ENCODE results near the gene AQP2. TPM values are rescaled to one million over a fixed set of nuclear protein-coding genes. Genes with fewer than 3 reads are reported as not detected.

The AQP2 gene
- total RNA-seq, 4 donors from 2014 or later, result not detected

DNA sequence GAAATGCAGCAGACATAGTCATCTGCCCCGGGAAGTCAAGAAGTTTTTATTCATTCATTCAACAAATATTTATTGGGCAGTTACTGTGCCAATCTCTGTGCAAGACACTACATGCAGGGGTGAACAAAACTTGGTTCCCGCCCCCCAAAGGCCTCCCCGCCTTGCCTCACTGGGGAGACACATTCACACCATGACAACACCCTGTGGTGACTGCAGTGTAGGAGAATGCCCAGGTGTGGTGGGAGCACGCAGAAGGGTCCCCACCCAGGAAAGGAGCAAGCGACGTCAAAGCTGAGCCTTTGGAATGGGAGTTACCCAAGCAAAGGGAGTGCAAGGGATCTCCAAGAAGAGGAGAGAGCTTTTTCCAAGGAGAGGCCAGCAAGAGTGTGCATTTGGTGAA, 20.6 kb downstream of the AQP2 start:
- Histone ChIP-seq H3K27me3 (no peaks in the 10 kb centered on the region), H3K4me3 (no peak overlapping the region), H3K27ac (no peak overlapping the region), H3K9me3 (no peaks in the 10 kb centered on the region), H3K4me1 (peaks cover 0 to 8% of the 10 kb centered on the region in 2 donors), H3K36me3 (no peaks in the 10 kb centered on the region)
- intact Hi-C loops (cut with DNase I; ENCODE audit: low total_unique reads), result no loop called here
- TF ChIP-seq, protein P1, sequence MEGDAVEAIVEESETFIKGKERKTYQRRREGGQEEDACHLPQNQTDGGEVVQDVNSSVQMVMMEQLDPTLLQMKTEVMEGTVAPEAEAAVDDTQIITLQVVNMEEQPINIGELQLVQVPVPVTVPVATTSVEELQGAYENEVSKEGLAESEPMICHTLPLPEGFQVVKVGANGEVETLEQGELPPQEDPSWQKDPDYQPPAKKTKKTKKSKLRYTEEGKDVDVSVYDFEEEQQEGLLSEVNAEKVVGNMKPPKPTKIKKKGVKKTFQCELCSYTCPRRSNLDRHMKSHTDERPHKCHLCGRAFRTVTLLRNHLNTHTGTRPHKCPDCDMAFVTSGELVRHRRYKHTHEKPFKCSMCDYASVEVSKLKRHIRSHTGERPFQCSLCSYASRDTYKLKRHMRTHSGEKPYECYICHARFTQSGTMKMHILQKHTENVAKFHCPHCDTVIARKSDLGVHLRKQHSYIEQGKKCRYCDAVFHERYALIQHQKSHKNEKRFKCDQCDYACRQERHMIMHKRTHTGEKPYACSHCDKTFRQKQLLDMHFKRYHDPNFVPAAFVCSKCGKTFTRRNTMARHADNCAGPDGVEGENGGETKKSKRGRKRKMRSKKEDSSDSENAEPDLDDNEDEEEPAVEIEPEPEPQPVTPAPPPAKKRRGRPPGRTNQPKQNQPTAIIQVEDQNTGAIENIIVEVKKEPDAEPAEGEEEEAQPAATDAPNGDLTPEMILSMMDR (IDR thresholded peaks at IDR 0.05), result no peak
- no peak for TF ChIP-seq POLR2A (IDR thresholded peaks at IDR 0.05)
- no peak for DNase-seq

DNA sequence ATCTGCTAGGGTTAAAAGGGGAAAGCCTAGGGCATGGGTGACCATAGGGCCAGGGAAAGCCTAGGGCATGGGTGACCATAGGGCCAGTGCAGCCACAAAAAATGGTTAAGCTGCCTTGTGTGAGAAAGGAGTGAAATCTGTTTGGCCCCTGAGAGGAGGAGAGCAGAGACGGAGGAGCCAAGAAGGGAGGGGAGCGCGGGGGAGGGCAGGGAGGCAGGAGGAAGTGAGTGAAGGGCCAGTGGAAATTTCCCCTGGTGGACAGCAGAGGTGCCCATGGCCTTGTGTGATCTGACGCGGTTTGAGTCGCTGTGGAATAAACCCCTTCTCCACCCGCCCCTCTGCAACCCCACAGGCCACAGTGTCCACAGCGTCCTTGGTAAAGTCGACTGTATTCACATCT, 21.6 kb downstream of the AQP2 start:
- no peak overlapping the region for H3K27ac ChIP-seq
- no peak for DNase-seq
- TF ChIP-seq, protein P1 (IDR thresholded peaks at IDR 0.05), result no peak
- TF ChIP-seq POLR2A (IDR thresholded peaks at IDR 0.05), result no peak
- no peaks in the 10 kb centered on the region for H3K9me3 ChIP-seq
- no peak overlapping the region for H3K4me3 ChIP-seq
- H3K4me1 ChIP-seq, result peaks cover 0 to 6% of the 10 kb centered on the region in 2 donors
- intact Hi-C loops (cut with DNase I; ENCODE audit: low total_unique reads), result no loop called here
- H3K27me3 ChIP-seq, result no peaks in the 10 kb centered on the region
- H3K36me3 ChIP-seq, result no peaks in the 10 kb centered on the region

DNA sequence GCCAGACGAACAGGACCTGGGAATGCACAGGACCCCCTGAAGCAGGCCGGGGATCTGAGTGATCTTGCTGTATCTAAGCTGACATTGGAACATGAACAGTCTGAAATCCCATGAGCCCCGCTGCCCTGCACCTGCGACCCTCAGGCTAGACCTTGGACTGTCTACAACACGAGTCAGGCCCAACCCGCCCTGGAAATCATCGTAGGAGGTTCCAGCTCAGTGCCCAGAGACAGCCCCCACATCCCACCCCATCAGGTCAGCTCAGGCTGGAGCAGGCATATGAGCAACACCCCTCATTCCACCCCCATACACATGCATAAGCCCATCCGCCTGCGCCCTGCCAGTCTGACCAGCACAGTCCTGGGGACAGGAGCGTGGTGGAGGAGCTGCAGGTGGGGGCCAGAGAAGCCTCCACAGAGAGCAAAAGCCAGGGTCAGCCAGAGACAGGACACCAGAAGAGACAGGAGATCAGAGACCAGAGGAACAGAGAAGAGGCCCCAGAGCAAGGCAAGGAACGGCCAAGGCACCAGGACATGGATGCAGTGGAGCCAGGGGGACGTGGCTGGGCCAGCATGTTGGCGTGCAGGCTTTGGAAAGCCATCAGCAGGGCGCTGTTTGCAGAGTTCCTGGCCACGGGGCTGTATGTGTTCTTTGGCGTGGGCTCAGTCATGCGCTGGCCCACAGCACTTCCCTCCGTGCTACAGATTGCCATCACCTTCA, 22.3 kb downstream of the AQP2 start, which contains the start of gene AQP6:
AQP6 (plus strand) TSS at position 307 of the 720 bp plus-strand sequence; CDS start at position 534, 227 bp downstream.
- Histone ChIP-seq H3K27me3 (no peaks in the 10 kb centered on the region), H3K4me3 (no peak within 1 kb of the TSS), H3K36me3 (no peaks in the 10 kb centered on the region), H3K27ac (no peak within 1 kb of the TSS), H3K4me1 (no peaks in the 10 kb centered on the region), H3K9me3 (no peaks in the 10 kb centered on the region)
- TF ChIP-seq POLR2A (IDR thresholded peaks at IDR 0.05), result no peak
- TF ChIP-seq, protein P1 (IDR thresholded peaks at IDR 0.05), result no peak
- intact Hi-C loops (cut with DNase I; ENCODE audit: low total_unique reads), result no loop called here
- DNase-seq, result no peak

DNA sequence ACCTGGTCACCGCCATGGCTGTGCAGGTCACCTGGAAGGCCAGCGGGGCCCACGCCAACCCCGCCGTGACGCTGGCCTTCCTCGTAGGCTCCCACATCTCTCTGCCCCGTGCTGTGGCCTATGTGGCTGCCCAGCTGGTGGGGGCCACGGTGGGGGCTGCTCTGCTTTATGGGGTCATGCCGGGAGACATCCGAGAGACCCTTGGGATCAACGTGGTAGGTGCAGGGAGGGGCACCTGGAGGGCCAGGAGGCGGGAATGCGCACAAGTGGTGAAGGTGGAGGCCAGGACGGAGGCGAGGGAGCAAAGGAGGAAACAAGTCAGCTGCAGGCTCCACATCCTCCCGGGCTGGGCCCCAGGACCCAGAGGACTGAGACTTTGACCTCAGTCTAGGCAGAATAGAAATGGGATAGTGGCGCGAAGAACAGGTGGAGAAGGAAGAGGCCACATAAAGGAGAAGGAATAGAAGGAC, 22.9 kb downstream of the AQP2 start:
- H3K4me1 ChIP-seq, result no peaks in the 10 kb centered on the region
- TF ChIP-seq, protein P1 (IDR thresholded peaks at IDR 0.05), result no peak
- TF ChIP-seq POLR2A (IDR thresholded peaks at IDR 0.05), result no peak
- intact Hi-C loops (cut with DNase I; ENCODE audit: low total_unique reads), result no loop called here

GRCh38 chr12:49974231-49974675, 23.7 kb downstream of the AQP2 start:
- no peaks in the 10 kb centered on the region for H3K36me3 ChIP-seq
- no peaks in the 10 kb centered on the region for H3K4me1 ChIP-seq
- no peak overlapping the region for H3K4me3 ChIP-seq
- intact Hi-C loops (cut with DNase I; ENCODE audit: low total_unique reads), result no loop called here
- DNase-seq, result peak; percentile 38 to 67
- H3K27ac ChIP-seq, result no peak overlapping the region
- H3K9me3 ChIP-seq, result no peaks in the 10 kb centered on the region
- H3K27me3 ChIP-seq, result no peaks in the 10 kb centered on the region
- TF ChIP-seq, protein P1 (IDR thresholded peaks at IDR 0.05), result peak in 3 of 4 experiments; percentile 40 to 60 (median 48)
- no peak for TF ChIP-seq POLR2A (IDR thresholded peaks at IDR 0.05)

More for the DNA sequence above, 22.9 kb downstream of the AQP2 start:
- no peak overlapping the region for H3K4me3 ChIP-seq
- DNase-seq, result no peak
- H3K27me3 ChIP-seq, result no peaks in the 10 kb centered on the region
- H3K36me3 ChIP-seq, result no peaks in the 10 kb centered on the region
- H3K9me3 ChIP-seq, result no peaks in the 10 kb centered on the region
- no peak overlapping the region for H3K27ac ChIP-seq

All from uterus (tissue), 4 donors.